WTC11 (cell line): ENCODE results near the gene CPNE2. TPM values are rescaled to one million over a fixed set of nuclear protein-coding genes. Genes with fewer than 3 reads are reported as not detected.

ENCODE experiments used
- ARID4B ChIP-seq: sonication (generic); formaldehyde crosslinking; IDR thresholded peaks from 2 replicates; pipeline ENCODE4 v1.8.0; 2023; ENCODE audit warnings: missing genetic modification reagents, mild to moderate bottlenecking, borderline replicate concordance
- CREM ChIP-seq: sonication (generic); formaldehyde crosslinking; IDR thresholded peaks from 2 replicates; pipeline ENCODE4 v1.8.1; 2022; ENCODE audit warnings: mild to moderate bottlenecking, missing genetic modification reagents, moderate library complexity
- CTCF ChIP-seq: fragments of 200-600 bp; IDR thresholded peaks from 2 replicates; pipeline ENCODE4 v1.8.0; 2022; ENCODE audit warnings: antibody characterized with exemption
- E2F5 ChIP-seq: sonication (generic); formaldehyde crosslinking; IDR thresholded peaks from 2 replicates; pipeline ENCODE4 v1.8.1; 2022; ENCODE audit warnings: mild to moderate bottlenecking, moderate library complexity, missing genetic modification reagents
- ERG ChIP-seq: fragments of 250-450 bp; sonication (Bioruptor Pico); IDR thresholded peaks from 2 replicates; pipeline ENCODE4 v1.8.0; 2021; ENCODE audit warnings: mild to moderate bottlenecking
- ESRRA ChIP-seq: sonication (generic); formaldehyde crosslinking; IDR thresholded peaks from 2 replicates; pipeline ENCODE4 v1.8.1; 2022; ENCODE audit warnings: mild to moderate bottlenecking, missing genetic modification reagents, borderline replicate concordance
- FOXK1 ChIP-seq: sonication (generic); formaldehyde crosslinking; IDR thresholded peaks from 2 replicates; pipeline ENCODE4 v1.8.0; 2022; ENCODE audit warnings: mild to moderate bottlenecking, moderate library complexity, missing genetic modification reagents
- FOXP4 ChIP-seq: sonication (generic); formaldehyde crosslinking; IDR thresholded peaks from 2 replicates; pipeline ENCODE4 v1.8.0; 2022; ENCODE audit warnings: mild to moderate bottlenecking, missing genetic modification reagents
- GABPB1 ChIP-seq: sonication (generic); formaldehyde crosslinking; IDR thresholded peaks from 2 replicates; pipeline ENCODE4 v1.8.1; 2023; ENCODE audit warnings: mild to moderate bottlenecking, missing genetic modification reagents
- IRF2 ChIP-seq: sonication (generic); formaldehyde crosslinking; IDR thresholded peaks from 2 replicates; pipeline ENCODE4 v1.8.0; 2022; ENCODE audit warnings: low read depth, missing genetic modification reagents, borderline replicate concordance
- NR2C2 ChIP-seq: sonication (generic); formaldehyde crosslinking; IDR thresholded peaks from 2 replicates; pipeline ENCODE4 v1.8.0; 2022; ENCODE audit warnings: mild to moderate bottlenecking, missing genetic modification reagents
- SMAD3 ChIP-seq: sonication (generic); formaldehyde crosslinking; IDR thresholded peaks from 2 replicates; pipeline ENCODE4 v1.8.0; 2022; ENCODE audit warnings: missing genetic modification reagents, mild to moderate bottlenecking, borderline replicate concordance
- ZMAT4 ChIP-seq: fragments of 250-450 bp; sonication (Bioruptor Pico); IDR thresholded peaks from 2 replicates; pipeline ENCODE4 v1.9.0; 2021; ENCODE audit warnings: mild to moderate bottlenecking
- ZNF121 ChIP-seq: sonication (generic); formaldehyde crosslinking; IDR thresholded peaks from 2 replicates; pipeline ENCODE4 v1.8.0; 2023; ENCODE audit warnings: missing genetic modification reagents
- ZNF219 ChIP-seq: sonication (generic); formaldehyde crosslinking; IDR thresholded peaks from 2 replicates; pipeline ENCODE4 v1.8.0; 2023; ENCODE audit warnings: missing genetic modification reagents, mild to moderate bottlenecking, borderline replicate concordance
- ZNF416 ChIP-seq: fragments of 250-450 bp; sonication (Bioruptor Pico); IDR thresholded peaks from 2 replicates; pipeline ENCODE4 v1.9.0; 2021; ENCODE audit warnings: mild to moderate bottlenecking, inconsistent platforms
- ZNF425 ChIP-seq: fragments of 250-450 bp; sonication (Bioruptor Pico); conservative IDR thresholded peaks from 2 replicates; pipeline ENCODE4 v1.9.0; 2021; ENCODE audit warnings: mild to moderate bottlenecking
- ZNF532 ChIP-seq: fragments of 250-450 bp; sonication (Bioruptor Pico); IDR thresholded peaks from 2 replicates; pipeline ENCODE4 v1.9.0; 2021; ENCODE audit warnings: mild to moderate bottlenecking, borderline replicate concordance
- total RNA-seq: library from RNA; stranded (reverse); gene quantifications from 3 replicates; pipeline ENCODE4 v1.2.3, GENCODE V29; 2021

CPNE2 gene
- total RNA-seq, 1 experiment from 2014 or later, result 14.0 TPM

GRCh38 chr16:57185446-57185944, 93.1 kb downstream of the CPNE2 start (continued):
- TF ChIP-seq CREM (CRISPR knock-in tag) (0 out of 2 replicates have a peak, but pooled peaks have one; percentile 5), NR2C2 (no peak), ERG (no peak), ZNF416 (no peak), ZNF532 (CRISPR knock-in tag) (no peak), E2F5 (no peak), GABPB1 (CRISPR knock-in tag) (no peak), SMAD3 (CRISPR knock-in tag) (no peak), FOXP4 (CRISPR knock-in tag) (0 out of 2 replicates have a peak, but pooled peaks have one; percentile 8), ZNF121 (no peak), FOXK1 (CRISPR knock-in tag) (no peak), ZNF219 (CRISPR knock-in tag) (0 out of 2 replicates have a peak, but pooled peaks have one; percentile 56), ESRRA (CRISPR knock-in tag) (no peak), IRF2 (CRISPR knock-in tag) (no peak), CTCF (no peak), ARID4B (CRISPR knock-in tag) (peak; percentile 84), ZNF425 (CRISPR knock-in tag) (no peak), ZMAT4 (CRISPR knock-in tag) (no peak)
